G401 (cell line): ENCODE measurements around the gene CCR1. TPM values are rescaled to one million over a fixed set of nuclear protein-coding genes. Genes with fewer than 3 reads are reported as not detected.
A peak's percentile ranks its signal among the peaks of the same experiment; 100 is the strongest.
"Not testable (repeated sequence)": the region's sequence is repeated elsewhere in the genome, so short reads cannot be mapped to it uniquely, and the experiment has no call there.

ENCODE experiments used
- DNase-seq: peaks from one replicate; pipeline ENCODE4 v3.0.0-alpha.2; 2015; ENCODE audit warnings: low spot score
- in situ Hi-C: cut with HindIII; loops from 2 replicates; pipeline ENCODE4 v1.10.0; 2016; ENCODE audit warnings: low sequenced_read_pairs, mixed read lengths
- total RNA-seq: library from RNA; depleted of rRNA; stranded (reverse); fragments of >200 nt; shearing (Covaris generic); gene quantifications from 2 replicates; pipeline ENCODE4 v1.2.3, GENCODE V29; 2014; rRNA removed

CCR1 gene
- total RNA-seq, 1 experiment from 2014 or later = 23.0 TPM

GRCh38 chr3:46187341-46187700, 20.8 kb downstream of the CCR1 start:
- in situ Hi-C loops = no loop called here
- no peak for DNase-seq

- DNase-seq = no peak
- in situ Hi-C loops = no loop called here
Measured at GRCh38 chr3:46186471-46187340, 21.4 kb downstream of the CCR1 start.

GRCh38 chr3:46184469-46184868, 23.6 kb downstream of the CCR1 start:
- no peak for DNase-seq
- in situ Hi-C loops = no loop called here

- DNase-seq = no peak
- in situ Hi-C loops = no loop called here
Measured at GRCh38 chr3:46183330-46183729, 24.8 kb downstream of the CCR1 start.

GRCh38 chr3:46168583-46169345, 39.3 kb downstream of the CCR1 start:
- in situ Hi-C loops = no loop called here

GRCh38 chr3:46163556-46164041, 44.5 kb downstream of the CCR1 start:
- no peak for DNase-seq
- in situ Hi-C loops = no loop called here

More at GRCh38 chr3:46168583-46169345, 39.3 kb downstream of the CCR1 start:
- no peak for DNase-seq

GRCh38 chr3:46162975-46163555, 45.0 kb downstream of the CCR1 start:
- peak; percentile 6 for DNase-seq
- in situ Hi-C loops = no loop called here

- DNase-seq, in situ Hi-C loops: not testable (repeated sequence)
Measured at GRCh38 chr3:46157685-46158084, 50.4 kb downstream of the CCR1 start.

- in situ Hi-C loops = no loop called here
- DNase-seq = no peak
Measured at GRCh38 chr3:46154311-46154710, 53.8 kb downstream of the CCR1 start.

Other genes starting within 250 kb of the CCR1 start
- gene FYCO1, start 212.5 kb downstream of the CCR1 start, total RNA-seq = 9.1 and 11.3 TPM in 2 replicates
- 0.06 TPM in 1 of 2 replicates, not detected in the other for gene XCR1, start 180.8 kb downstream of the CCR1 start, total RNA-seq
- 1.1 and 11.5 TPM in 2 replicates for gene CCR3, start 34.1 kb upstream of the CCR1 start, total RNA-seq
- gene CCR2, start 145.8 kb upstream of the CCR1 start, total RNA-seq = not detected in 2 replicates
- 0.20 and 0.31 TPM in 2 replicates for gene CCR5, start 162.6 kb upstream of the CCR1 start, total RNA-seq
- gene CCRL2, start 198.9 kb upstream of the CCR1 start, total RNA-seq = 0.98 and 3.2 TPM in 2 replicates